Psoas muscle (tissue), 8 donors: ENCODE data around the gene LSAMP. TPM values are rescaled to one million over a fixed set of nuclear protein-coding genes. Genes with fewer than 3 reads are reported as not detected.

Source experiments
- ATAC-seq, 4 donors: fragments of 200-7000 bp; cut with Tn5 transposase; one replicate each; pipeline ENCODE4 v1.9.1; 2020; ENCODE audit warnings: moderate library complexity in 3 of 4, mild to moderate bottlenecking in 2 of 4
- DNase-seq, 2 donors: peaks; one replicate each; pipeline ENCODE4 v3.0.0-alpha.2; 2020
- H3K27ac ChIP-seq: fragments of 200-600 bp; one replicate; pipeline ENCODE4 v1.8.0; 2022
- H3K27me3 ChIP-seq, 3 donors: fragments of 200-600 bp in 1 of 3; one replicate each; pipeline versions ENCODE4 v1.6.1 to v1.8.0; 2013 to 2022; ENCODE audit warnings: low read length in 2 of 3, mild to moderate bottlenecking in 2 of 3, moderate library complexity in 1 of 3; ENCODE audit not compliant: insufficient read depth in 3 of 3
- H3K36me3 ChIP-seq, 2 donors: fragments of 200-600 bp in 1 of 2; one replicate each; pipeline versions ENCODE4 v1.6.1 to v1.8.0; 2013 to 2022; ENCODE audit warnings: low read depth in 1 of 2, mild to moderate bottlenecking in 1 of 2, moderate library complexity in 1 of 2; ENCODE audit not compliant: insufficient read depth in 1 of 2
- H3K4me1 ChIP-seq: fragments of 200-600 bp; one replicate; pipeline ENCODE4 v1.8.0; 2022
- H3K4me3 ChIP-seq: fragments of 200-600 bp; one replicate; pipeline ENCODE4 v1.8.0; 2022; ENCODE audit warnings: mild to moderate bottlenecking
- H3K9me3 ChIP-seq: fragments of 200-600 bp; one replicate; pipeline ENCODE4 v1.8.0; 2022
- CTCF ChIP-seq: fragments of 200-600 bp; IDR thresholded peaks from one replicate; pipeline ENCODE4 v1.8.0; 2022; ENCODE audit warnings: antibody characterized with exemption
- whole genome bisulfite sequencing, 3 donors: extraction: QIAGEN DNeasy Blood & Tissue Kit; methylation state at CpG; one replicate each; pipeline versions ENCODE4 v1.1.6 to v1.1.7; 2013; 5-methylcytosine and 5-hydroxymethylcytosine counted together
- intact Hi-C, 2 donors: fragments of 100-400 bp; cut with DNase I; formaldehyde crosslinking; loops; one replicate each; pipeline versions ENCODE4 v1.11.0 to v1.14.2; 2022
- polyA plus RNA-seq, 3 donors: library from polyadenylated mRNA; stranded (reverse); fragments of 200-250 nt; gene quantifications; one replicate each; pipeline ENCODE4 v1.2.3, GENCODE V29; 2013
- total RNA-seq, 4 donors: library from RNA; stranded (reverse); fragmentation: NEBNext Ultra II Directional in 2 of 4; extraction: Animal tissue kit (Norgen Biotek cat#: 25700) in 2 of 4; gene quantifications; one replicate each; pipeline versions ENCODE4 v1.2.1 to v1.2.4, GENCODE V29; 2021 to 2023
- donor health status: healthy with polysubstance abuse.
- donor health status: DM: no; HTN: no; CAD: no; lungs with moderate emphysema.
- donor health status: Bipolar disorder and iron deficiency.
- donor health status: healthy.
- donor health status: DM: yes; HTN: yes; CAD: no.
- donor health status: DM: no; HTN: no; CAD: no.
- donor health status: DM: no; HTN: no; CAD: no.
- donor health status: DM: yes; HTN: yes; CAD: no.

The LSAMP gene
- total and polyA plus RNA-seq, 7 donors: 0.01 to 0.17 (median 0.04) TPM; not detected in 4

DNA sequence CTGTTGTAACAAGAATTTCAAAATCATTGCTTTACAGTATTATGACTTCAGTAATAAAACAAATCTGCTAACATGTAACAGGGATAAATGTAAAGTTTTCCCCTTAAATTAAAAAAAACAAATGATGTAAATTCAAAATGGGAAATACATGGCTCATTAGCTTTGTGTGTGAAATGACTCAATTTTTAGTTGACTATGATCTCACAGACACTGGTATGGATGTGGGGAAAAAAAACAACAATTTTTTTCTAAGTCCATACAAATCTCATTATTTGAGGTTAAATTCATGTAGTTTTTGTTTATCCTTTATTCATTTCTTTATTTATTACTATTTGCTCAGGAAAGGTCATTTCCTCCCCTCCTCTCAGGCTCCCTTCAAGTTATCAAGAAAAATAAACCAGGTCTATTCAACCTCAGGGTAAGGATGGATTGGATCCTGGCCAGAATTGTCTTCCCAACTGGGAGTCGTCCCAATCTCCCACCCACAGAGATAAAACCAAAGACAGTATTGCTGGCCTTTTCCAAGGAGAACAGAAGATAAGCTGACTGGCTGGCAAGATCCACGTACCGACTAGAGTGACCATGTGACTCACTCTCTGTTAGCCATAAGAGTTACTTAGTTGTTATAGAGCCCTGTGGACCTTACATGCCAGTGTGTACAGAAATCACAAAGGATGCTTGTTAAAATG, 448.7 kb downstream of the LSAMP start:
- H3K27ac ChIP-seq: no peak overlapping the region
- TF ChIP-seq CTCF: no peak

DNA sequence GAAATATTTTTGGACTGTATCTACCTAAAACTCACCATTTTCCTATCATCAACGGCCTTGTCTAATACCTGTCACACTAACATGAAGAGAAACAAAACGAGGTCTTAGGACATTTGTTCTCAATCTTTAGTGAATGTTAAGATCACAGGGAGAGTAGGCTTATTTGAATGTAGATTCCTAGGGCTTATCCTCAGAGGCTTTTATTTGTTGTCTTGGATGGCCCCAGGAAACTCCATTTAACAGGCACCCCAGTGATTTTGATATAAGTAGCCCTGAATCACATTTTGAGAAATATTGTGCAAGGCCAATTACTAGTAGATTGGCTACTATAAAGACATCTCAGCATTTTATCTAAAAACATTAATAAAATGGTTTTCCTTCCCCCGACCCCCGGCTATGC, 454.6 kb downstream of the LSAMP start:
- WGBS, 3 donors: 67 to 71% (median 70%) methylated on average over 4 of the region's 4 CpGs
- no peak for TF ChIP-seq CTCF

More for the DNA sequence above, 448.7 kb downstream of the LSAMP start:
- no peaks in the 10 kb centered on the region for H3K36me3 ChIP-seq
- no peaks in the 10 kb centered on the region for H3K4me1 ChIP-seq
- H3K9me3 ChIP-seq: no peaks in the 10 kb centered on the region
- intact Hi-C loops: no loop called here
- no peaks in the 10 kb centered on the region for H3K27me3 ChIP-seq
- 56 to 69% (median 63%) methylated on average over 3 of the region's 3 CpGs for WGBS, 3 donors
- ATAC-seq: no peak
- H3K4me3 ChIP-seq: no peak overlapping the region
- DNase-seq: no peak

GRCh38 chr3:115989684-115990421, 455.4 kb downstream of the LSAMP start:
- no peak overlapping the region for H3K27ac ChIP-seq
- H3K36me3 ChIP-seq: no peaks in the 10 kb centered on the region
- no peak overlapping the region for H3K4me3 ChIP-seq
- no peaks in the 10 kb centered on the region for H3K4me1 ChIP-seq
- 77 to 84% (median 79%) methylated on average over 5 of the region's 5 CpGs for WGBS, 3 donors
- no peak for TF ChIP-seq CTCF
- H3K9me3 ChIP-seq: no peaks in the 10 kb centered on the region
- no peaks in the 10 kb centered on the region for H3K27me3 ChIP-seq
- DNase-seq (no peak), ATAC-seq (no peak)
- intact Hi-C loops: no loop called here

More for the DNA sequence above, 454.6 kb downstream of the LSAMP start:
- DNase-seq (no peak), ATAC-seq (no peak)
- intact Hi-C loops: no loop called here
- Histone ChIP-seq H3K27me3 (no peaks in the 10 kb centered on the region), H3K4me3 (no peak overlapping the region), H3K9me3 (no peaks in the 10 kb centered on the region), H3K36me3 (no peaks in the 10 kb centered on the region), H3K4me1 (no peaks in the 10 kb centered on the region), H3K27ac (no peak overlapping the region)

GRCh38 chr3:115986555-115987207, 458.6 kb downstream of the LSAMP start:
- Histone ChIP-seq H3K4me3 (no peak overlapping the region), H3K36me3 (no peaks in the 10 kb centered on the region), H3K4me1 (no peaks in the 10 kb centered on the region), H3K27ac (no peak overlapping the region), H3K9me3 (no peaks in the 10 kb centered on the region), H3K27me3 (no peaks in the 10 kb centered on the region)
- intact Hi-C loops: no loop called here
- WGBS, 3 donors: 66 to 74% (median 71%) methylated on average over 2 of the region's 2 CpGs
- DNase-seq (no peak), ATAC-seq (no peak)
- peak; percentile 19 for TF ChIP-seq CTCF
